Esophagus muscularis mucosa (tissue), 3 donors: ENCODE data around the gene C3orf80.

Experiments used
- POLR2A ChIP-seq: fragments of 450-650 bp; IDR thresholded peaks from one replicate; pipeline ENCODE4 v1.6.1; 2017; ENCODE audit warnings: antibody characterized with exemption, moderate library complexity, mild to moderate bottlenecking, low read depth
- POLR2AphosphoS5 ChIP-seq, 2 donors: sonication (generic); formaldehyde crosslinking; IDR thresholded peaks; one replicate each; pipeline ENCODE4 v1.6.1; 2017; ENCODE audit warnings: antibody characterized with exemption in 2 of 2
- TF ChIP-seq, protein P1 (sequence below), 3 experiments: fragments of 200-600 bp in 2 of 3; fragments of 450-650 bp in 1 of 3; sonication (generic) in 2 of 3; IDR thresholded peaks; one replicate each; pipeline ENCODE4 v1.5.1; 2017 to 2019; ENCODE audit warnings: antibody characterized with exemption in 3 of 3, mild to moderate bottlenecking in 2 of 3, moderate library complexity in 1 of 3

DNA sequence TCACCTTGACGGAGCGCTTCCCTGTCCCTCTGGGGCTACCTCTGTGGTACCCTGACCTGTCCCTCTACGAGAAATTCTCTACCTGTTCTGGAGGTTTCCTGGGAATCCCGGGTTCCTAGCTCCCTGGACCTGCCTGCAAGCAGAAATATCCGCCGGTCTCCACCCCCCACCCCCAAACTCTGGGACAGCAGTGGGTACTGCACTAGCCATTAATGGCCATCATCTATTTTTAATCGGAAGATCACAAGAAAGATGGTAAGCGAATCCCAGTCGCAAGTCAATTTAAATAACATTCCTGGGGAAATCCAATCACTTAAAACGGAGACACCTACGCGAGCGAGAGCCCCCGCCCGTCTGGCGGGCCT, 429 bp upstream of the C3orf80 start:
- TF ChIP-seq POLR2A (no peak), POLR2AphosphoS5 (IDR thresholded peaks at IDR 0.05) (no peak)
- TF ChIP-seq, protein P1, sequence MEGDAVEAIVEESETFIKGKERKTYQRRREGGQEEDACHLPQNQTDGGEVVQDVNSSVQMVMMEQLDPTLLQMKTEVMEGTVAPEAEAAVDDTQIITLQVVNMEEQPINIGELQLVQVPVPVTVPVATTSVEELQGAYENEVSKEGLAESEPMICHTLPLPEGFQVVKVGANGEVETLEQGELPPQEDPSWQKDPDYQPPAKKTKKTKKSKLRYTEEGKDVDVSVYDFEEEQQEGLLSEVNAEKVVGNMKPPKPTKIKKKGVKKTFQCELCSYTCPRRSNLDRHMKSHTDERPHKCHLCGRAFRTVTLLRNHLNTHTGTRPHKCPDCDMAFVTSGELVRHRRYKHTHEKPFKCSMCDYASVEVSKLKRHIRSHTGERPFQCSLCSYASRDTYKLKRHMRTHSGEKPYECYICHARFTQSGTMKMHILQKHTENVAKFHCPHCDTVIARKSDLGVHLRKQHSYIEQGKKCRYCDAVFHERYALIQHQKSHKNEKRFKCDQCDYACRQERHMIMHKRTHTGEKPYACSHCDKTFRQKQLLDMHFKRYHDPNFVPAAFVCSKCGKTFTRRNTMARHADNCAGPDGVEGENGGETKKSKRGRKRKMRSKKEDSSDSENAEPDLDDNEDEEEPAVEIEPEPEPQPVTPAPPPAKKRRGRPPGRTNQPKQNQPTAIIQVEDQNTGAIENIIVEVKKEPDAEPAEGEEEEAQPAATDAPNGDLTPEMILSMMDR (IDR thresholded peaks at IDR 0.05): no peak
